ENCODE measurements around the gene LARGE1. TPM values are rescaled to one million over a fixed set of nuclear protein-coding genes. Genes with fewer than 3 reads are reported as not detected.

LARGE1 gene
- total and polyA plus RNA-seq, 10 donors, result 1.9 to 35.8 (median 22.8) TPM

- DNase-seq, result no peak
- H3K4me3 ChIP-seq, result no peak overlapping the region
- 87 to 96% (median 95%) methylated on average over 5 of the region's 5 CpGs for WGBS, 5 donors
- intact Hi-C loops (cut with DNase I; ENCODE audit: low total_unique reads), result no loop called here
- H3K36me3 ChIP-seq, result no peaks in the 10 kb centered on the region
- no peak overlapping the region for H3K27ac ChIP-seq
- no peaks in the 10 kb centered on the region for H3K9me3 ChIP-seq
- TF ChIP-seq CTCF (IDR thresholded peaks at IDR 0.05 in 8 of 11, conservative IDR thresholded peaks at IDR 0.05 in 3 of 11) (no peak), POLR2AphosphoS5 (IDR thresholded peaks at IDR 0.05) (no peak), POLR2A (IDR thresholded peaks at IDR 0.05) (no peak)
- no peaks in the 10 kb centered on the region for H3K27me3 ChIP-seq (replicated peaks in 1 of 7)
- H3K4me1 ChIP-seq, result no peaks in the 10 kb centered on the region
Observed at GRCh38 chr22:33447733-33448132, 472.5 kb downstream of the LARGE1 start.

GRCh38 chr22:33443683-33444082 lies 476.6 kb downstream of the LARGE1 start:
- TF ChIP-seq CTCF (IDR thresholded peaks at IDR 0.05 in 8 of 11, conservative IDR thresholded peaks at IDR 0.05 in 3 of 11), result no peak
- TF ChIP-seq POLR2AphosphoS5 (IDR thresholded peaks at IDR 0.05), result no peak
- no peak for TF ChIP-seq POLR2A (IDR thresholded peaks at IDR 0.05)
- intact Hi-C loops (cut with DNase I; ENCODE audit: low total_unique reads), result no loop called here
- no peak overlapping the region for H3K4me3 ChIP-seq
- H3K27ac ChIP-seq, result no peak overlapping the region
- H3K9me3 ChIP-seq, result no peaks in the 10 kb centered on the region
- 76 to 84% (median 81%) methylated on average over 6 of the region's 6 CpGs for WGBS, 5 donors
- no peaks in the 10 kb centered on the region for H3K36me3 ChIP-seq
- no peaks in the 10 kb centered on the region for H3K27me3 ChIP-seq (replicated peaks in 1 of 7)
- no peaks in the 10 kb centered on the region for H3K4me1 ChIP-seq
- DNase-seq, result no peak

GRCh38 chr22:33440756-33441155 lies 479.5 kb downstream of the LARGE1 start:
- DNase-seq, result no peak
- intact Hi-C loops (cut with DNase I; ENCODE audit: low total_unique reads), result no loop called here
- TF ChIP-seq POLR2AphosphoS5 (IDR thresholded peaks at IDR 0.05), result no peak
- TF ChIP-seq POLR2A (IDR thresholded peaks at IDR 0.05), result no peak
- no peak for TF ChIP-seq CTCF (IDR thresholded peaks at IDR 0.05 in 8 of 11, conservative IDR thresholded peaks at IDR 0.05 in 3 of 11)

GRCh38 chr22:33438273-33438672 lies 482.0 kb downstream of the LARGE1 start:
- no peak overlapping the region for H3K4me3 ChIP-seq
- H3K36me3 ChIP-seq, result no peaks in the 10 kb centered on the region
- H3K9me3 ChIP-seq, result no peaks in the 10 kb centered on the region
- no peaks in the 10 kb centered on the region for H3K4me1 ChIP-seq
- no peak for DNase-seq
- no peak for TF ChIP-seq POLR2A (IDR thresholded peaks at IDR 0.05)
- TF ChIP-seq CTCF (IDR thresholded peaks at IDR 0.05 in 8 of 11, conservative IDR thresholded peaks at IDR 0.05 in 3 of 11), result no peak
- TF ChIP-seq POLR2AphosphoS5 (IDR thresholded peaks at IDR 0.05), result no peak
- intact Hi-C loops (cut with DNase I; ENCODE audit: low total_unique reads), result no loop called here
- no peak overlapping the region for H3K27ac ChIP-seq
- 17 to 40% (median 34%) methylated on average over 7 of the region's 7 CpGs for WGBS, 5 donors
- no peaks in the 10 kb centered on the region for H3K27me3 ChIP-seq (replicated peaks in 1 of 7)

More at GRCh38 chr22:33440756-33441155, 479.5 kb downstream of the LARGE1 start:
- Histone ChIP-seq H3K4me1 (no peaks in the 10 kb centered on the region), H3K27ac (no peak overlapping the region), H3K27me3 (replicated peaks in 1 of 7) (no peaks in the 10 kb centered on the region), H3K36me3 (no peaks in the 10 kb centered on the region), H3K9me3 (no peaks in the 10 kb centered on the region), H3K4me3 (no peak overlapping the region)
- WGBS, 5 donors, result 36 to 65% (median 48%) methylated on average over 4 of the region's 4 CpGs
